DOHH2 (cell line): Measurements from ENCODE around the gene MAX.

Experiments
- H3F3A ChIP-seq: fragments of 200-600 bp; sonication (generic), shearing (Covaris generic); 2 replicates; pipeline ENCODE4 v1.6.0; 2016; ENCODE audit warnings: antibody characterized with exemption, mild to moderate bottlenecking; ENCODE audit not compliant: control insufficient read depth, insufficient read depth
- H3K27ac ChIP-seq: fragments of 200-600 bp; sonication (generic); 2 replicates; pipeline ENCODE4 v1.5.1; 2014; ENCODE audit warnings: low read depth, mild to moderate bottlenecking, low read length, moderate library complexity
- H3K27me3 ChIP-seq: fragments of 200-600 bp; sonication (generic); 2 replicates; pipeline ENCODE4 v1.6.1; 2014; ENCODE audit warnings: mild to moderate bottlenecking, low read length, mixed read lengths; ENCODE audit not compliant: control insufficient read depth
- H3K36me3 ChIP-seq: fragments of 200-600 bp; sonication (generic); 2 replicates; pipeline ENCODE4 v1.6.1; 2014; ENCODE audit warnings: mild to moderate bottlenecking, low read length, moderate library complexity, mixed read lengths; ENCODE audit not compliant: control insufficient read depth
- H3K4me1 ChIP-seq: fragments of 200-600 bp; sonication (generic); 2 replicates; pipeline ENCODE4 v1.6.1; 2014; ENCODE audit warnings: mild to moderate bottlenecking, low read length, mixed read lengths; ENCODE audit not compliant: control insufficient read depth
- H3K4me2 ChIP-seq: fragments of 200-600 bp; sonication (generic); 2 replicates; pipeline ENCODE4 v1.6.0; 2014; ENCODE audit warnings: mild to moderate bottlenecking, low read length, moderate library complexity
- H3K4me3 ChIP-seq: fragments of 200-600 bp; sonication (generic); 2 replicates; pipeline ENCODE4 v1.5.1; 2014; ENCODE audit warnings: mild to moderate bottlenecking, low read length, mixed read lengths
- H3K79me2 ChIP-seq: fragments of 200-600 bp; sonication (generic); 2 replicates; pipeline ENCODE4 v1.6.1; 2014; ENCODE audit warnings: mild to moderate bottlenecking, low read length, mixed read lengths; ENCODE audit not compliant: control insufficient read depth
- H3K9me2 ChIP-seq: fragments of 200-600 bp; sonication (generic); replicated peaks from 2 replicates; pipeline ENCODE4 v1.6.1; 2014; ENCODE audit warnings: mild to moderate bottlenecking, low read length, mixed read lengths; ENCODE audit not compliant: control insufficient read depth
- H3K9me3 ChIP-seq: fragments of 200-600 bp; sonication (generic); 2 replicates; pipeline ENCODE4 v1.6.1; 2014; ENCODE audit warnings: antibody characterized with exemption, low read length, mixed read lengths; ENCODE audit not compliant: control insufficient read depth, insufficient read depth
- H4K20me1 ChIP-seq: fragments of 200-600 bp; sonication (generic); 2 replicates; pipeline ENCODE4 v1.6.0; 2014; ENCODE audit warnings: low read depth, mild to moderate bottlenecking, antibody characterized with exemption, low read length, moderate library complexity; ENCODE audit not compliant: control insufficient read depth, insufficient read depth
- EZH2phosphoT487 ChIP-seq: fragments of 200-600 bp; sonication (generic); IDR thresholded peaks from 2 replicates; pipeline ENCODE4 v1.6.1; 2017; ENCODE audit warnings: borderline replicate concordance, mild to moderate bottlenecking, antibody characterized with exemption, low read length, moderate library complexity, mixed read lengths
- TF ChIP-seq, protein P1 (sequence below): fragments of 200-600 bp; sonication (generic); IDR thresholded peaks from one replicate; pipeline ENCODE4 v1.5.1; 2014; ENCODE audit warnings: antibody characterized with exemption, mild to moderate bottlenecking, low read depth, low read length; ENCODE audit not compliant: poor library complexity, severe bottlenecking

MAX gene

DNA sequence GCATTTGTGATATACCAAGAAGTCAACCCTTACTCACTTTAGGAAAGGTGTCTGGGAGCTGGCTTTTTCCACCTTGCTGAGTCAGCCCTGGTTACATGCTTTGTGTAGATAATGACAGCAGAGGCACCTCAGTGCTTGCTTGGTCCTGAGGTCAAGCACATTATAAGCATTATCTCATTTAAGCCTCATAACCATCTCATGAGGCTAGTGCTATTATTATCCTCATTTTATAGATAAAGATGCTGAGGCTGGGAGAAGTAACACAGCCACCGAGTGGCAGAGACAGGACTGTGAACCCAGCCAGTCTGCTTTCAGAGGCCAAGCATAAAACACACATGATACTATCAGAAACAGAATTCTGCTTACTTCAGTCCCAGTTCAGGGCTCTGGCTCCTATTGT lies 29.4 kb downstream of the MAX start:
- no peaks in the 10 kb centered on the region for H3K9me2 ChIP-seq
- H4K20me1 ChIP-seq = 0 out of 2 replicates have a peak, but pooled peaks cover 4% of the 10 kb centered on the region
- no peak overlapping the region for H3K27ac ChIP-seq
- H3K36me3 ChIP-seq = peaks cover 56% of the 10 kb centered on the region
- H3K79me2 ChIP-seq = no peaks in the 10 kb centered on the region
- no peaks in the 10 kb centered on the region for H3K9me3 ChIP-seq
- TF ChIP-seq, protein P1, sequence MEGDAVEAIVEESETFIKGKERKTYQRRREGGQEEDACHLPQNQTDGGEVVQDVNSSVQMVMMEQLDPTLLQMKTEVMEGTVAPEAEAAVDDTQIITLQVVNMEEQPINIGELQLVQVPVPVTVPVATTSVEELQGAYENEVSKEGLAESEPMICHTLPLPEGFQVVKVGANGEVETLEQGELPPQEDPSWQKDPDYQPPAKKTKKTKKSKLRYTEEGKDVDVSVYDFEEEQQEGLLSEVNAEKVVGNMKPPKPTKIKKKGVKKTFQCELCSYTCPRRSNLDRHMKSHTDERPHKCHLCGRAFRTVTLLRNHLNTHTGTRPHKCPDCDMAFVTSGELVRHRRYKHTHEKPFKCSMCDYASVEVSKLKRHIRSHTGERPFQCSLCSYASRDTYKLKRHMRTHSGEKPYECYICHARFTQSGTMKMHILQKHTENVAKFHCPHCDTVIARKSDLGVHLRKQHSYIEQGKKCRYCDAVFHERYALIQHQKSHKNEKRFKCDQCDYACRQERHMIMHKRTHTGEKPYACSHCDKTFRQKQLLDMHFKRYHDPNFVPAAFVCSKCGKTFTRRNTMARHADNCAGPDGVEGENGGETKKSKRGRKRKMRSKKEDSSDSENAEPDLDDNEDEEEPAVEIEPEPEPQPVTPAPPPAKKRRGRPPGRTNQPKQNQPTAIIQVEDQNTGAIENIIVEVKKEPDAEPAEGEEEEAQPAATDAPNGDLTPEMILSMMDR = no peak
- TF ChIP-seq EZH2phosphoT487 = no peak
- no peaks in the 10 kb centered on the region for H3K4me1 ChIP-seq
- H3K4me3 ChIP-seq = no peak overlapping the region
- no peaks in the 10 kb centered on the region for H3K27me3 ChIP-seq
- H3K4me2 ChIP-seq = no peak overlapping the region
- H3F3A ChIP-seq = no peaks in the 10 kb centered on the region

DNA sequence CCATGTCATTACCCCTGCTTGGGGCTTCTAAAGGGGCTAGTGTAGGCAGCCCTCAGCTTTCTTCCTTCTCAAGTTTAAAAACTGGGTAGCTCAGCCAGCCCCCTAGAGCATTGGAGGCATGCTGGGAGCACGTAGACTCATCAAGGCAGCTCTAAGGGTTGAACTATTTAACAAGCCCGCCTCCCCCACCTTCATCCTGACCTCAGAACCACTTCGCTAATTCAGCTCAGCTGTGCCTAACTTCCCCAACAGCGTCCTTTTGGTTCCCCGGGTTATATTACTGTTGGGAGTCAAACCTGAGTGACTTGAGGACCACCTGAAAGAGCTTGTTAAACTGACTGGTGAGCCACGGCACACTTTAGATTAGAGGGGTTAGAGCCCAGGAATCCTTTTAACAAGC lies 30.1 kb downstream of the MAX start:
- Histone ChIP-seq H3K27me3 (no peaks in the 10 kb centered on the region), H3K9me2 (no peaks in the 10 kb centered on the region), H3K4me2 (no peak overlapping the region), H3K79me2 (no peaks in the 10 kb centered on the region), H3F3A (no peaks in the 10 kb centered on the region), H3K4me1 (no peaks in the 10 kb centered on the region), H3K36me3 (peaks cover 49% of the 10 kb centered on the region), H3K27ac (no peak overlapping the region), H3K9me3 (no peaks in the 10 kb centered on the region), H4K20me1 (0 out of 2 replicates have a peak, but pooled peaks cover 4% of the 10 kb centered on the region), H3K4me3 (no peak overlapping the region)
- TF ChIP-seq, protein P1 = no peak
- no peak for TF ChIP-seq EZH2phosphoT487

DNA sequence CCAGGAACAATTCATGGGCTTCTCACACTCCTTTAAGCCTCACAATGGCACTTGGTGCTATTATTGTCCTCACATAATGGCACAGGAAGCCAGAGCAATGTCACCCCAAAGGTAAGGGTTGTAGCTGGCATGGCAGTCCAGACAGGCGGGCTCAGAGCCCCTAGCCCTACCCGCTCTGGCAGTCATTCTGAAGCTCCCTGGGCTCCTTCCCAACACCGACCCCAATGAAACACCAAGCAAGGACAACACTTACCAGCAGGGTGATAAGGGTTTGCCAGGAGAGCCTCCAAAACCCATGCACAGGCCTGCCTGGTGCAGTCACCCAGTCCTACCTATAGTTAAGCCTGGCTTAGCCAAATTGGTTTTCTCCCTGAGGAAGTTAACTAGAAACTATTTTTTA lies 30.8 kb downstream of the MAX start:
- TF ChIP-seq EZH2phosphoT487 = no peak
- TF ChIP-seq, protein P1 = no peak
- no peak overlapping the region for H3K27ac ChIP-seq
- no peak overlapping the region for H3K4me3 ChIP-seq
- H3K9me2 ChIP-seq = no peaks in the 10 kb centered on the region
- no peaks in the 10 kb centered on the region for H3F3A ChIP-seq
- H3K79me2 ChIP-seq = no peaks in the 10 kb centered on the region
- H3K9me3 ChIP-seq = no peaks in the 10 kb centered on the region
- H3K4me2 ChIP-seq = no peak overlapping the region
- peaks cover 44% of the 10 kb centered on the region for H3K36me3 ChIP-seq
- 0 out of 2 replicates have a peak, but pooled peaks cover 4% of the 10 kb centered on the region for H4K20me1 ChIP-seq
- no peaks in the 10 kb centered on the region for H3K4me1 ChIP-seq
- H3K27me3 ChIP-seq = no peaks in the 10 kb centered on the region
